ENCODE results near the gene TMEM225B. TPM values are rescaled to one million over a fixed set of nuclear protein-coding genes. Genes with fewer than 3 reads are reported as not detected.
"Not testable (repeated sequence)": the region's sequence is repeated elsewhere in the genome, so short reads cannot be mapped to it uniquely, and the experiment has no call there.

Gene TMEM225B
- total RNA-seq, 3 donors from 2014 or later: 0.58 to 1.2 (median 0.82) TPM

GRCh38 chr7:99561737-99562051 is 36.4 kb upstream of the TMEM225B start:
- Histone ChIP-seq H3K4me1 (ENCODE audit: low read depth) (peaks cover 16% of the 10 kb centered on the region), H3K9me3 (no peaks in the 10 kb centered on the region), H3K4me3 (no peak overlapping the region), H3K36me3 (ENCODE audit: low read depth) (peaks cover 5% of the 10 kb centered on the region)
- no peak for TF ChIP-seq CTCF (IDR thresholded peaks at IDR 0.05)
- no peak for DNase-seq
- intact Hi-C loops (cut with DNase I, micrococcal nuclease): no loop called here
- no peak for ATAC-seq

- peaks cover 5% of the 10 kb centered on the region for H3K36me3 ChIP-seq (ENCODE audit: low read depth)
- no peak overlapping the region for H3K4me3 ChIP-seq
- intact Hi-C loops (cut with DNase I, micrococcal nuclease): no loop called here
- no peaks in the 10 kb centered on the region for H3K9me3 ChIP-seq
- ATAC-seq (no peak), DNase-seq (no peak)
- H3K4me1 ChIP-seq (ENCODE audit: low read depth): peaks cover 11% of the 10 kb centered on the region
- no peak for TF ChIP-seq CTCF (IDR thresholded peaks at IDR 0.05)
These were observed 35.8 kb upstream of the TMEM225B start for GRCh38 chr7:99562114-99562784.

- peak in 1 of 3 donors; percentile 14 for DNase-seq
- Histone ChIP-seq H3K36me3 (ENCODE audit: low read depth) (peaks cover 5% of the 10 kb centered on the region), H3K4me1 (ENCODE audit: low read depth) (peaks cover 11% of the 10 kb centered on the region), H3K4me3 (no peak overlapping the region), H3K9me3 (no peaks in the 10 kb centered on the region)
- no peak for TF ChIP-seq CTCF (IDR thresholded peaks at IDR 0.05)
- peak; percentile 38 for ATAC-seq
- intact Hi-C loops (cut with DNase I, micrococcal nuclease): no loop called here
These were observed 35.2 kb upstream of the TMEM225B start for GRCh38 chr7:99562832-99563231.

GRCh38 chr7:99563650-99564049 is 34.4 kb upstream of the TMEM225B start:
- peaks cover 11% of the 10 kb centered on the region for H3K4me1 ChIP-seq (ENCODE audit: low read depth)
- no peaks in the 10 kb centered on the region for H3K9me3 ChIP-seq
- intact Hi-C loops (cut with DNase I, micrococcal nuclease): no loop called here
- TF ChIP-seq CTCF (IDR thresholded peaks at IDR 0.05): no peak
- no peak overlapping the region for H3K4me3 ChIP-seq
- H3K36me3 ChIP-seq (ENCODE audit: low read depth): peaks cover 5% of the 10 kb centered on the region
- DNase-seq (no peak), ATAC-seq (no peak)

- H3K4me1 ChIP-seq (ENCODE audit: low read depth); H3K9me3 ChIP-seq; ATAC-seq; DNase-seq; H3K4me3 ChIP-seq; H3K36me3 ChIP-seq (ENCODE audit: low read depth); intact Hi-C loops (cut with DNase I, micrococcal nuclease): not testable (repeated sequence)
These were observed 29.3 kb upstream of the TMEM225B start for GRCh38 chr7:99568770-99569169.

GRCh38 chr7:99571768-99572167 is 26.3 kb upstream of the TMEM225B start:
- Histone ChIP-seq H3K9me3 (no peaks in the 10 kb centered on the region), H3K36me3 (ENCODE audit: low read depth) (no peaks in the 10 kb centered on the region), H3K4me3 (no peak overlapping the region), H3K4me1 (ENCODE audit: low read depth) (no peaks in the 10 kb centered on the region)
- no peak for TF ChIP-seq CTCF (IDR thresholded peaks at IDR 0.05)
- ATAC-seq (no peak), DNase-seq (no peak)
- intact Hi-C loops (cut with DNase I, micrococcal nuclease): no loop called here
